Vagina (tissue), 2 donors: ENCODE measurements around the gene FBLIM1. TPM values are rescaled to one million over a fixed set of nuclear protein-coding genes. Genes with fewer than 3 reads are reported as not detected.

Experiments
- DNase-seq, 2 donors: peaks; one replicate each; pipeline ENCODE4 v3.0.0-alpha.2; 2017; ENCODE audit errors: extremely low spot score in 2 of 2
- H3K27ac ChIP-seq: fragments of 200-600 bp; sonication (generic); one replicate; pipeline ENCODE4 v1.5.1; 2019
- H3K27me3 ChIP-seq: fragments of 200-600 bp; sonication (generic); one replicate; pipeline ENCODE4 v1.5.1; 2019
- H3K36me3 ChIP-seq, 2 donors: fragments of 200-600 bp; sonication (generic); one replicate each; pipeline ENCODE4 v1.5.1; 2017 to 2019
- H3K4me1 ChIP-seq: fragments of 200-600 bp; sonication (generic); one replicate; pipeline ENCODE4 v1.5.1; 2019
- H3K4me3 ChIP-seq, 2 donors: fragments of 200-600 bp; sonication (generic); 1 replicate in 1 of 2; 2 replicates in 1 of 2; pipeline ENCODE4 v1.5.1; 2016 to 2019
- H3K9me3 ChIP-seq: fragments of 200-600 bp; sonication (generic); one replicate; pipeline ENCODE4 v1.5.1; 2019
- CTCF ChIP-seq, 3 experiments: fragments of 450-650 bp in 2 of 3; fragments of 200-600 bp in 1 of 3; sonication (generic) in 1 of 3; IDR thresholded peaks; one replicate each; pipeline ENCODE4 v1.5.1; 2017 to 2019; ENCODE audit warnings: antibody characterized with exemption in 3 of 3, mild to moderate bottlenecking in 2 of 3, moderate library complexity in 2 of 3
- POLR2A ChIP-seq, 2 donors: fragments of 450-650 bp; IDR thresholded peaks; one replicate each; pipeline ENCODE4 v1.6.1; 2017; ENCODE audit warnings: antibody characterized with exemption in 2 of 2, mild to moderate bottlenecking in 2 of 2, moderate library complexity in 2 of 2
- POLR2AphosphoS5 ChIP-seq, 2 donors: sonication (generic); formaldehyde crosslinking; IDR thresholded peaks; one replicate each; pipeline ENCODE4 v1.9.0; 2017; ENCODE audit warnings: antibody characterized with exemption in 2 of 2, mild to moderate bottlenecking in 2 of 2, low read depth in 1 of 2; ENCODE audit not compliant: insufficient read depth in 1 of 2
- intact Hi-C: fragments of 100-400 bp; cut with DNase I; formaldehyde crosslinking; loops from one replicate; pipeline ENCODE4 v1.15.1; 2023
- total RNA-seq: library from RNA; depleted of rRNA; stranded (reverse); fragments of >200 nt; gene quantifications from one replicate; pipeline ENCODE4 v1.2.3, GENCODE V29; 2016

The FBLIM1 gene
- total RNA-seq, 1 donor from 2014 or later: 45.2 TPM

DNA sequence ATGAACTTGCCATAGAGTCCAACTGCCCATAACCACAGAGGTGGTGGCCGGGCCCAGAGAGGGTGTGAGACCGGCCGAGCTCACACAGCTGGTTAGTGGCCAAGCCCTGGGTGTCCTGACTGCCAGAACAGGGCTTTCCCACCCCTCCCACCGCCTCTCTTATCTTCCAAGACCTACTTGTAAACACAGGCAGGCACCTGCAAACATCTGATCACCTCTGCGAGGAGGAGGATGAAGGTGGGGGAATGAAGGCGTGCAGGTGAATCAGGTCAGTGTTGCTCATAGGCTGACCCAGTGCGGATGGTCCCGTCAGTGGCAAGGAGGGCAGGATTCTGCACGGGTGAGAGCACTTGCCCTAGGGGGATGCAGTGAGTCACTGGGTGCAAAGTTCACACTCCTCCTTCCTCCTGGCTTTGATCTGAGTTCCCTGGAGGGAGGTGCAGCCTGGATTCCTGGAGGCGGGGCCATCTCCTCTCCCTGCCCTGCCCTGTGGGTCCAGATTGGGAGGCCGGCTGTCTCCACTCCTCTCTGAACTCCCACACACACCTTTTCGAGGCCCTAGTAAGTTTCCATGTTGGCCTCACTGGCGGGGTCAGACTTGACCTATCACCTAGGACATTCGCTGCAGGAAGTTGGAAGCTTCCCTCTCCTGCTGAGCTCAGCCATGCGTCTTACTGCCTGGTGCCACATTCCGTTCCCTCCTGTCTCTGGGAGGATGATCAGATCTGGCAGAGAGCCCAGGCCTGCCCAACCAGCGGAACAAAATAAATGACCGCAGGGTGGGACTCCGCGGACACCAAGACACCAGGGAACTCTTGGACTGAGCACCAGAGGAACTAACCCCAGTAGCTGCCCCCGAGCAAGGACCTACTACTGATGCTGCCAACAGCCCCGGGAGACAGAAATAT, 41.6 kb downstream of the FBLIM1 start:
- H3K9me3 ChIP-seq: no peaks in the 10 kb centered on the region
- H3K27me3 ChIP-seq: no peaks in the 10 kb centered on the region
- DNase-seq: no peak
- H3K4me3 ChIP-seq: no peak overlapping the region
- no peak for TF ChIP-seq CTCF (IDR thresholded peaks at IDR 0.05)
- TF ChIP-seq POLR2AphosphoS5 (IDR thresholded peaks at IDR 0.05; ENCODE audit: insufficient read depth in 1 of 2, low read depth in 1 of 2): peak in 1 of 2 donors; percentile 41
- TF ChIP-seq POLR2A (IDR thresholded peaks at IDR 0.05): no peak
- peak overlapping the region; percentile 79 for H3K27ac ChIP-seq
- peaks cover 47% of the 10 kb centered on the region for H3K4me1 ChIP-seq
- no peaks in the 10 kb centered on the region for H3K36me3 ChIP-seq
- intact Hi-C loops: loop anchor here (2.0 to 5.0 kb wide), 2 partner anchors 35 to 252 kb away; no protein-coding TSS in a partner anchor

GRCh38 chr1:15802234-15802965, 43.8 kb downstream of the FBLIM1 start:
- Histone ChIP-seq H3K4me1 (peaks cover 34% of the 10 kb centered on the region), H3K27me3 (no peaks in the 10 kb centered on the region), H3K36me3 (no peaks in the 10 kb centered on the region), H3K4me3 (no peak overlapping the region), H3K27ac (no peak overlapping the region), H3K9me3 (no peaks in the 10 kb centered on the region)
- no peak for TF ChIP-seq POLR2AphosphoS5 (IDR thresholded peaks at IDR 0.05; ENCODE audit: insufficient read depth in 1 of 2, low read depth in 1 of 2)
- TF ChIP-seq POLR2A (IDR thresholded peaks at IDR 0.05): no peak
- no peak for TF ChIP-seq CTCF (IDR thresholded peaks at IDR 0.05)
- DNase-seq: no peak
- intact Hi-C loops: loop anchor here (5.0 kb wide), 1 partner anchor 250 kb away; no protein-coding TSS in a partner anchor

- no peaks in the 10 kb centered on the region for H3K9me3 ChIP-seq
- H3K36me3 ChIP-seq: no peaks in the 10 kb centered on the region
- no peak for TF ChIP-seq POLR2A (IDR thresholded peaks at IDR 0.05)
- TF ChIP-seq POLR2AphosphoS5 (IDR thresholded peaks at IDR 0.05; ENCODE audit: insufficient read depth in 1 of 2, low read depth in 1 of 2): no peak
- peak in 1 of 3 experiments; percentile 22 for TF ChIP-seq CTCF (IDR thresholded peaks at IDR 0.05)
- no peak overlapping the region for H3K4me3 ChIP-seq
- no peaks in the 10 kb centered on the region for H3K27me3 ChIP-seq
- H3K27ac ChIP-seq: no peak overlapping the region
- intact Hi-C loops: loop anchor here (5.0 kb wide), 1 partner anchor 249 kb away; no protein-coding TSS in a partner anchor
- no peak for DNase-seq
- H3K4me1 ChIP-seq: peaks cover 26% of the 10 kb centered on the region
Observed at GRCh38 chr1:15803380-15803779, 44.8 kb downstream of the FBLIM1 start.

GRCh38 chr1:15804060-15804459, 45.5 kb downstream of the FBLIM1 start:
- intact Hi-C loops: loop anchor here (2.0 to 5.0 kb wide), 2 partner anchors 55 to 248 kb away; no protein-coding TSS in a partner anchor
- Histone ChIP-seq H3K4me1 (peaks cover 21% of the 10 kb centered on the region), H3K4me3 (no peak overlapping the region), H3K9me3 (no peaks in the 10 kb centered on the region), H3K27me3 (no peaks in the 10 kb centered on the region), H3K36me3 (no peaks in the 10 kb centered on the region), H3K27ac (no peak overlapping the region)
- TF ChIP-seq POLR2A (IDR thresholded peaks at IDR 0.05) (no peak), POLR2AphosphoS5 (IDR thresholded peaks at IDR 0.05; ENCODE audit: insufficient read depth in 1 of 2, low read depth in 1 of 2) (no peak), CTCF (IDR thresholded peaks at IDR 0.05) (no peak)
- no peak for DNase-seq
